ENCODE results near the gene ESF1. TPM values are rescaled to one million over a fixed set of nuclear protein-coding genes. Genes with fewer than 3 reads are reported as not detected.

Gene ESF1
- total and polyA plus RNA-seq, 10 of the 15 experiments (the other 5 are each of a cell fraction or from before 2014, with no cell fraction given) = 9.2 to 36.2 (median 18.4) TPM

DNA sequence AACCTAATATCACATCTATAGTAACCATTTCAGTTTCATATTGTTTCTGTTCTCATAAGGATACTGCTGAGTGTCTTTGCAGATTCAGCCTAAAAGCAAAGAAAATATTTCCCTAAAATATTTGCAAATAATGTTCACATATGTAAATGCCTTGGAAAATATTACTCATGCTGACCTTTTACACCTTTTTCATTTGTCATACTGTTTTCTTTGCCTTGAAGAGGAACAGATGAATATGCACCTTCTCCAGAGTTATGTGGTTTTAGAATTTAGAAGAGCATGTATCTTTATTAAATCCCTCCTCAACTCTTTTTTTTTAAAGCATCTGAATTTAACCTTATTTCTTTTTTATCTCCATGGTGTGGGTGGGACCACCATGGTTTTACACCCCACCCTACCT lies 32.6 kb upstream of the ESF1 start:
- ChIA-PET POLR2A (no interaction called here), CTCF (interaction anchor here (1.1 to 5.1 kb wide), 4 partner anchors 9 to 236 kb away, joined by 3 to 61 read pairs (median 12); no protein-coding TSS in a partner anchor), SMC1A (ENCODE audit: uncharacterized antibody, unreplicated experiment) (interaction anchor here (1.1 to 1.6 kb wide), 2 partner anchors 13 to 14 kb away, joined by 3 read pairs; no protein-coding TSS in a partner anchor), RAD21 (ENCODE audit: unreplicated experiment) (no interaction called here)
- FAIRE-seq = no peak
- in situ Hi-C loops (cut with MboI) (no loop called here), intact Hi-C loops (cut with micrococcal nuclease; ENCODE audit: unreplicated experiment) (no loop called here)
- Histone ChIP-seq H3K4me1 (ENCODE audit: control insufficient read depth, insufficient read depth, low read length) (no peaks in the 10 kb centered on the region; the same call in 1 of the 2 replicates), H3K9me3 (replicated peaks; ENCODE audit: control insufficient read depth, insufficient read depth, low read length) (no peaks in the 10 kb centered on the region), H3K4me2 (ENCODE audit: control insufficient read depth, insufficient read depth) (no peak overlapping the region), H3K36me3 (ENCODE audit: control insufficient read depth in 2 of 2, insufficient read depth in 2 of 2, low read length in 1 of 2) (peaks cover 4 to 20% of the 10 kb centered on the region in 2 experiments), H3K9ac (ENCODE audit: control insufficient read depth, insufficient read depth, low read length) (no peak overlapping the region), H4K20me1 (ENCODE audit: control insufficient read depth, insufficient read depth) (no peaks in the 10 kb centered on the region), H2AFZ (ENCODE audit: control insufficient read depth, low read depth, low read length) (no peak overlapping the region), H3K27ac (ENCODE audit: control insufficient read depth, insufficient read depth) (no peak overlapping the region), H3K27me3 (replicated peaks in 1 of 2; ENCODE audit: control insufficient read depth in 2 of 2, insufficient read depth in 2 of 2, low read length in 1 of 2) (no peaks in the 10 kb centered on the region), H3K79me2 (ENCODE audit: control insufficient read depth, insufficient read depth, low read length) (no peaks in the 10 kb centered on the region), H3K4me3 (no peak overlapping the region)
- no TSS peak for BruUV-seq (replicated peaks)
- ATAC-seq = no peak
- TF ChIP-seq NFIC (IDR thresholded peaks at IDR 0.05; ENCODE audit: low read depth, low read length) (no peak), PAX8 (IDR thresholded peaks at IDR 0.05) (no peak), CREB1 (IDR thresholded peaks at IDR 0.05; ENCODE audit: low read depth) (no peak), IRF4 (IDR thresholded peaks at IDR 0.05; ENCODE audit: low read depth, low read length) (no peak), TBL1XR1 (IDR thresholded peaks at IDR 0.05; ENCODE audit: low read depth, low read length) (no peak), SMAD5 (IDR thresholded peaks at IDR 0.05; ENCODE audit: low read depth) (no peak), NR2C2 (IDR thresholded peaks at IDR 0.05; ENCODE audit: borderline replicate concordance, control insufficient read depth, insufficient read length, low read depth) (no peak)
- TF ChIP-seq, protein P1, sequence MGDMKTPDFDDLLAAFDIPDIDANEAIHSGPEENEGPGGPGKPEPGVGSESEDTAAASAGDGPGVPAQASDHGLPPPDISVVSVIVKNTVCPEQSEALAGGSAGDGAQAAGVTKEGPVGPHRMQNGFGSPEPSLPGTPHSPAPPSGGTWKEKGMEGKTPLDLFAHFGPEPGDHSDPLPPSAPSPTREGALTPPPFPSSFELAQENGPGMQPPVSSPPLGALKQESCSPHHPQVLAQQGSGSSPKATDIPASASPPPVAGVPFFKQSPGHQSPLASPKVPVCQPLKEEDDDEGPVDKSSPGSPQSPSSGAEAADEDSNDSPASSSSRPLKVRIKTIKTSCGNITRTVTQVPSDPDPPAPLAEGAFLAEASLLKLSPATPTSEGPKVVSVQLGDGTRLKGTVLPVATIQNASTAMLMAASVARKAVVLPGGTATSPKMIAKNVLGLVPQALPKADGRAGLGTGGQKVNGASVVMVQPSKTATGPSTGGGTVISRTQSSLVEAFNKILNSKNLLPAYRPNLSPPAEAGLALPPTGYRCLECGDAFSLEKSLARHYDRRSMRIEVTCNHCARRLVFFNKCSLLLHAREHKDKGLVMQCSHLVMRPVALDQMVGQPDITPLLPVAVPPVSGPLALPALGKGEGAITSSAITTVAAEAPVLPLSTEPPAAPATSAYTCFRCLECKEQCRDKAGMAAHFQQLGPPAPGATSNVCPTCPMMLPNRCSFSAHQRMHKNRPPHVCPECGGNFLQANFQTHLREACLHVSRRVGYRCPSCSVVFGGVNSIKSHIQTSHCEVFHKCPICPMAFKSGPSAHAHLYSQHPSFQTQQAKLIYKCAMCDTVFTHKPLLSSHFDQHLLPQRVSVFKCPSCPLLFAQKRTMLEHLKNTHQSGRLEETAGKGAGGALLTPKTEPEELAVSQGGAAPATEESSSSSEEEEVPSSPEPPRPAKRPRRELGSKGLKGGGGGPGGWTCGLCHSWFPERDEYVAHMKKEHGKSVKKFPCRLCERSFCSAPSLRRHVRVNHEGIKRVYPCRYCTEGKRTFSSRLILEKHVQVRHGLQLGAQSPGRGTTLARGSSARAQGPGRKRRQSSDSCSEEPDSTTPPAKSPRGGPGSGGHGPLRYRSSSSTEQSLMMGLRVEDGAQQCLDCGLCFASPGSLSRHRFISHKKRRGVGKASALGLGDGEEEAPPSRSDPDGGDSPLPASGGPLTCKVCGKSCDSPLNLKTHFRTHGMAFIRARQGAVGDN (IDR thresholded peaks at IDR 0.05) = no peak
- DNase-seq (ENCODE audit: low read depth, low spot score) = no peak

Measured in GM12878 (cell line).